GM23248 (cell line): ENCODE measurements around the gene GALNT13.

Experiments
- EZH2 ChIP-seq: fragments of 200-600 bp; sonication (generic); IDR thresholded peaks from 2 replicates; pipeline ENCODE4 v1.6.1; 2018; ENCODE audit warnings: antibody characterized with exemption, mild to moderate bottlenecking; ENCODE audit not compliant: insufficient read depth, poor library complexity, severe bottlenecking
- EZH2phosphoT487 ChIP-seq: fragments of 200-600 bp; sonication (generic); IDR thresholded peaks from 2 replicates; pipeline ENCODE4 v1.6.1; 2018; ENCODE audit warnings: antibody characterized with exemption, moderate library complexity, mild to moderate bottlenecking, low read depth; ENCODE audit not compliant: insufficient read depth

GRCh38 chr2:154329510-154329909 is 457.8 kb downstream of the GALNT13 start:
- TF ChIP-seq EZH2 (no peak), EZH2phosphoT487 (no peak)
